ENCODE measurements around the gene DRAXIN.

DRAXIN gene

GRCh38 chr1:11654939-11655808 is 36.3 kb upstream of the DRAXIN start:
- DNase-seq (ENCODE audit: low read depth in 2 of 2, low spot score in 1 of 2): no peak

GRCh38 chr1:11657654-11658053 is 33.9 kb upstream of the DRAXIN start:
- no peak for DNase-seq (ENCODE audit: low read depth in 2 of 2, low spot score in 1 of 2)

GRCh38 chr1:11658542-11658941 is 33.0 kb upstream of the DRAXIN start:
- DNase-seq (ENCODE audit: low read depth in 2 of 2, low spot score in 1 of 2): no peak

GRCh38 chr1:11659748-11660147 is 31.8 kb upstream of the DRAXIN start:
- DNase-seq (ENCODE audit: low read depth in 2 of 2, low spot score in 1 of 2): no peak

- no peak for DNase-seq (ENCODE audit: low read depth in 2 of 2, low spot score in 1 of 2)
These were observed 30.4 kb upstream of the DRAXIN start for GRCh38 chr1:11661103-11661502.

- DNase-seq (ENCODE audit: low read depth in 2 of 2, low spot score in 1 of 2): peak in 1 of 2 donors; percentile 38
These were observed 27.0 kb upstream of the DRAXIN start for GRCh38 chr1:11664336-11665065.

GRCh38 chr1:11668516-11668915 is 23.0 kb upstream of the DRAXIN start:
- DNase-seq (ENCODE audit: low read depth in 2 of 2, low spot score in 1 of 2): no peak

- DNase-seq (ENCODE audit: low read depth in 2 of 2, low spot score in 1 of 2): no peak
These were observed 20.8 kb upstream of the DRAXIN start for GRCh38 chr1:11670747-11671146.

- no peak for DNase-seq (ENCODE audit: low read depth in 2 of 2, low spot score in 1 of 2)
These were observed 20.3 kb upstream of the DRAXIN start for GRCh38 chr1:11671205-11671543.

- no peak for DNase-seq (ENCODE audit: low read depth in 2 of 2, low spot score in 1 of 2)
These were observed 19.8 kb upstream of the DRAXIN start for GRCh38 chr1:11671544-11672286.

- DNase-seq (ENCODE audit: low read depth in 2 of 2, low spot score in 1 of 2): no peak
These were observed 18.3 kb upstream of the DRAXIN start for GRCh38 chr1:11673089-11673769.

- DNase-seq (ENCODE audit: low read depth in 2 of 2, low spot score in 1 of 2): no peak
These were observed 17.0 kb upstream of the DRAXIN start for GRCh38 chr1:11674488-11674887.

- DNase-seq (ENCODE audit: low read depth in 2 of 2, low spot score in 1 of 2): no peak
These were observed 16.2 kb upstream of the DRAXIN start for GRCh38 chr1:11675325-11675724.

GRCh38 chr1:11676386-11677103 is 15.0 kb upstream of the DRAXIN start:
- no peak for DNase-seq (ENCODE audit: low read depth in 2 of 2, low spot score in 1 of 2)

GRCh38 chr1:11678442-11678841 is 13.1 kb upstream of the DRAXIN start:
- DNase-seq (ENCODE audit: low read depth in 2 of 2, low spot score in 1 of 2): no peak

GRCh38 chr1:11680270-11681070 is 11.0 kb upstream of the DRAXIN start:
- no peak for DNase-seq (ENCODE audit: low read depth in 2 of 2, low spot score in 1 of 2)

- DNase-seq (ENCODE audit: low read depth in 2 of 2, low spot score in 1 of 2): peak; percentile 78 to 81
These were observed 10.3 kb upstream of the DRAXIN start, which contains the start of gene MAD2L2 for GRCh38 chr1:11681071-11681771. Gene MAD2L2 (minus strand): TSS chr1:11681148. CDS start chr1:11680601, 547 bp downstream.

- no peak for DNase-seq (ENCODE audit: low read depth in 2 of 2, low spot score in 1 of 2)
These were observed 9.2 kb upstream of the DRAXIN start for GRCh38 chr1:11682287-11682771.

- no peak for DNase-seq (ENCODE audit: low read depth in 2 of 2, low spot score in 1 of 2)
These were observed 8.7 kb upstream of the DRAXIN start for GRCh38 chr1:11682799-11683198.

Measured in stimulated activated CD8-positive, alpha-beta memory T cell treated with anti-CD3 and anti-CD28 coated beads, Interleukin-4, amount 100 ng/mL, for 1 hour (primary cell).